RWPE1 (cell line): ENCODE measurements around the gene AP2A1.

Experiments
- CTCF ChIA-PET: fragments of 350-600 bp; sonication (Branson Sonifier 250); formaldehyde crosslinking; extraction: SDS; loops from one replicate; lab custom pipeline; 2021; lab: Yijun Ruan, JAX
- POLR2A ChIA-PET: fragments of 400-600 bp; formaldehyde crosslinking; extraction: SDS; loops from one replicate; lab custom pipeline; 2020; ENCODE audit warnings: antibody characterized with exemption; ENCODE audit not compliant: low non-redundant PET; lab: Yijun Ruan, JAX
- DNase-seq: peaks from one replicate; pipeline ENCODE4 v3.0.0; 2012; ENCODE audit warnings: low spot score
- H3K27ac ChIP-seq: fragments of 450-650 bp; 2 replicates; pipeline ENCODE4 v1.5.1; 2017
- TF ChIP-seq, protein P1 (sequence below): fragments of 450-650 bp; conservative IDR thresholded peaks from 2 replicates; pipeline ENCODE4 v1.5.1; 2017; ENCODE audit warnings: low read depth, mild to moderate bottlenecking

AP2A1 gene

DNA sequence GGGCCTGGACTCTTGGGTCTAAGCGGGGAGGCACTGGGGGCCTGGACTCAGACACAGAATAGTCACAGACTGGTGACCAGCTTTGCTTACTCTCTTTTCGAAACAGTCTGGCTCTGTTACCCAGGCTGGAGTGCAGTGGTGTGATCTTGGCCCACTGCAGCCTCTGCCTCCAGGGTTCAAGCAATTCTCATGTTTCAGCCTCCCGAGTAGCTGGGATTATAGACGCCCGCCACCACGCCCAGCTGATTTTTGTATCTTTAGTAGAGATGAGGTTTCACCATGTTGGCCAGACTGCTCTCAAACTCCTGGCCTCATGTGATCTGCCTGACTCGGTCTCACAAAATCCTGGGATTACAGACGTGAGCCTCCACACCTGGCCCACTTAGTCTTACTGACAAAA lies 62.4 kb downstream of the AP2A1 start:
- ChIA-PET POLR2A (no interaction called here), CTCF (no interaction called here)
- 0 out of 2 replicates have a peak overlapping the region, but pooled peaks have one; percentile 0 for H3K27ac ChIP-seq
- DNase-seq = no peak
- TF ChIP-seq, protein P1, sequence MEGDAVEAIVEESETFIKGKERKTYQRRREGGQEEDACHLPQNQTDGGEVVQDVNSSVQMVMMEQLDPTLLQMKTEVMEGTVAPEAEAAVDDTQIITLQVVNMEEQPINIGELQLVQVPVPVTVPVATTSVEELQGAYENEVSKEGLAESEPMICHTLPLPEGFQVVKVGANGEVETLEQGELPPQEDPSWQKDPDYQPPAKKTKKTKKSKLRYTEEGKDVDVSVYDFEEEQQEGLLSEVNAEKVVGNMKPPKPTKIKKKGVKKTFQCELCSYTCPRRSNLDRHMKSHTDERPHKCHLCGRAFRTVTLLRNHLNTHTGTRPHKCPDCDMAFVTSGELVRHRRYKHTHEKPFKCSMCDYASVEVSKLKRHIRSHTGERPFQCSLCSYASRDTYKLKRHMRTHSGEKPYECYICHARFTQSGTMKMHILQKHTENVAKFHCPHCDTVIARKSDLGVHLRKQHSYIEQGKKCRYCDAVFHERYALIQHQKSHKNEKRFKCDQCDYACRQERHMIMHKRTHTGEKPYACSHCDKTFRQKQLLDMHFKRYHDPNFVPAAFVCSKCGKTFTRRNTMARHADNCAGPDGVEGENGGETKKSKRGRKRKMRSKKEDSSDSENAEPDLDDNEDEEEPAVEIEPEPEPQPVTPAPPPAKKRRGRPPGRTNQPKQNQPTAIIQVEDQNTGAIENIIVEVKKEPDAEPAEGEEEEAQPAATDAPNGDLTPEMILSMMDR = no peak

DNA sequence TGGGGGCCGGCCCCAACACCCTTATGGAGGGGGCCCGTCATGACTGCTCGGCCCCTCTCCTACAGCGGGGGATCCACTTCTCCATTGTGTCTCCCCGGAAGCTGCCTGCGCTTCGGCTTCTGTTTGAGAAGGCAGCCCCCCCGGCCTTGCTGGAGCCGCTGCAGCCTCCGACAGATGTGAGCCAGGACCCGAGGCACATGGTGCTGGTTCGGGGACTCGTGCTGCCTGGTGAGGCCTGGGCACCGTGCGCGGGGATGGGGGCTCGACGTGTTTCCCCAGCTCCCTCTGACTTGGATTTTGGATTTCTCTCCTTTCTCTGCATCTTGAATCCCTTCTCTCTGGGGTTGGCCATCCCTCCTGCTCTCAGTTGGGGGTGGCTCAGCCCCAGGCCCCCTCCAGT lies 62.9 kb downstream of the AP2A1 start:
- H3K27ac ChIP-seq = no peak overlapping the region
- TF ChIP-seq, protein P1 = no peak

DNA sequence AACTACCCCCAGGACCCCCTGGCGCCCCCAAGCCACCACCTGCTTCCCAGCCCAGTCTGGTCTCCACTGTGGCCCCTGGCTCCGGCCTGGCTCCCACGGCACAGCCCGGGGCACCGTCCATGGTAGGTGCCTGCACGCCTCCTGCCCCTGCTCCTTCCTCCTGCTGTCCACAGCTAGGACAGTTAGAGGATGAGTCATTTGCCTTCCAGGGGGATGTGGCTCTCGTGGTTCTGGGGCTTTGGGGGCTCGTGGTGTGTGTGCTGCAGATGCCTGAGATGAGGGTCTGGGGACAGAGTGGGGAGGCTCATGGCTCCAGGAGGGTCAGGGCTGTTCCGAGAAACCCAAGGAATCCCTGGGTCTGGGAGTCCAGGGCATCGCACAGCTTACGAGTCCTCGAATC lies 64.0 kb downstream of the AP2A1 start:
- TF ChIP-seq, protein P1 = no peak
- no peak for DNase-seq
- ChIA-PET CTCF (no interaction called here), POLR2A (no interaction called here)
- H3K27ac ChIP-seq = no peak overlapping the region

More for the DNA sequence above, 62.9 kb downstream of the AP2A1 start:
- POLR2A ChIA-PET = no interaction called here
- DNase-seq = no peak
- CTCF ChIA-PET = no interaction called here

DNA sequence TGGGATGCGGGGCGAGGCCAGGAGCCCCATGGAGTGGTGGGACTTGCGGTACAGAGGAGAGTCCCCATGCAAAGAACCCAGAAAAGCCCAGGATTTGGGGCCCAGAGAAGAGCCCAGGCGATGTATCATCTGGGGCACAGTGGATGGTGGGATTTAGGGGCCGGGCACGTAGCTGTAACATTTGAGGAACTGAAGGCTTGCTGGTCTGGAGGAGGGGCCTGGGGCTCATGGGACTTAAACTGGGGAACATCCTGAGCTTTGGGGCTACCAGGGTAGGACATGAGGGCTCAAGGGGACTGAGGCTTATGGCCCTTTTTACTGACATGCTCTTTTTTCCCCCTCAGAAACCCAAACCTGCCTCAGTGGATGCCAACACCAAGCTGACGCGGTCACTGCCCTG lies 64.8 kb downstream of the AP2A1 start:
- POLR2A ChIA-PET = no interaction called here
- H3K27ac ChIP-seq = peak overlapping the region; percentile 8; the same call in 1 of the 2 replicates
- CTCF ChIA-PET = no interaction called here
- DNase-seq = no peak
- TF ChIP-seq, protein P1 = no peak

DNA sequence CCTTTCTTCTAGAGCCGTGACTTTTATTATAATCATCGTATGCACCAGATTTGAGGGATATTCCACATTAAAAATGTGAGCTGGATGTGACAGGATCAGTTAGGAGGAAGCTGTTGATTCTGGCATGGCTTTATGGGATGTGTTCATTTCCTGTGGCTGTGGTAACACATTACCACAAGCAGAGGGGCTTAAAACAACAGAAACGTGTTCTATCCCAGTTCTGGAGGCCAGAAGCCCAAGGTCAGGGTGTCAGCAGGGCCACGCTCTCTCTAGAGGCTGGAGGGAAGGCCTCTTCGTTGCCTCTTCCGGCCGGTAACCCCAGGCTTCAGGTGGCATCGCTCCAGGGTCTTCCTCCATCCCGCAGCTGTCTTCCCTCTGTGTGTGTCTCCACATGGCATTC lies 65.8 kb downstream of the AP2A1 start:
- ChIA-PET CTCF (no interaction called here), POLR2A (no interaction called here)
- H3K27ac ChIP-seq = peak overlapping the region; percentile 8
- TF ChIP-seq, protein P1 = no peak
- DNase-seq = no peak

DNA sequence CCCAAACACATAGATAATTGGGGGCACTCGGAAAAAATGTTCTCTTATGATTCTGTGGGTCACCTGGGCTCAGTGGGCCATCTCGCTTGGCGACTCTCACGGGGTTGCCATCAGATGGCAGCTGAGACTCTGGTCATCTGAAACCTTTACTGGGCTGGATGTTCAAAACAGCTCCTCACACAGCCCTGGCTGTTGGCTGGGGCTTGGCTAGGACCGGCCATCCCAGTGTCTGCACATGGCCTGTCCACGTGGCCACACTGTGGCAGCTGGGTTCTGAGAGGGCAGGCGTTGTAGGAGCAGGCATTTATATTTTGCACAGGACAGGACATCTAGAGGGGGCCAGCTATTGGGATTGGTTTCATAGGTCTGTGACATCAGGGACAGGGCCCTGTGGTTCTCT lies 66.8 kb downstream of the AP2A1 start:
- ChIA-PET CTCF (interaction anchor here (0.7 kb wide), 1 partner anchor 8 kb away, joined by 6 read pairs; no protein-coding TSS in a partner anchor), POLR2A (no interaction called here)

More for the DNA sequence above, 66.8 kb downstream of the AP2A1 start:
- H3K27ac ChIP-seq = peak overlapping the region; percentile 8
- TF ChIP-seq, protein P1 = no peak
- no peak for DNase-seq
